H1 (cell line): ENCODE results near the gene TRIM31. TPM values are rescaled to one million over a fixed set of nuclear protein-coding genes. Genes with fewer than 3 reads are reported as not detected.

Experiments used
- CTCF ChIA-PET: fragments of 300-600 bp; sonication (Branson Sonifier 250); formaldehyde crosslinking; loops from one replicate; lab custom pipeline; 2021; ENCODE audit not compliant: partially characterized antibody; lab: Charles Lee
- POLR2A ChIA-PET: fragments of 300-600 bp; sonication (Branson Sonifier 250); formaldehyde crosslinking; loops from one replicate; lab custom pipeline; 2021; ENCODE audit warnings: inconsistent platforms; ENCODE audit not compliant: partially characterized antibody; lab: Charles Lee
- DNase-seq, 2 experiments: peaks; one replicate each; pipeline versions ENCODE4 v3.0.0 to v3.0.0-alpha.2; 2010 to 2022; ENCODE audit warnings: low spot score in 2 of 2, low read depth in 1 of 2, mixed read lengths in 1 of 2
- FAIRE-seq: peaks from 2 replicates; lab custom pipeline; 2011; peaks lifted over from hg19 to GRCh38; lab: Jason Lieb, UNC
- H2AFZ ChIP-seq: 2 replicates; pipeline ENCODE4 v1.8.1; 2012; ENCODE audit warnings: low read length, inconsistent platforms
- H2AK5ac ChIP-seq: 2 replicates; pipeline ENCODE4 v1.6.1; 2013; ENCODE audit warnings: low read depth, low read length
- H2BK120ac ChIP-seq: replicated peaks from 2 replicates; pipeline ENCODE3; 2013; ENCODE audit warnings: low read depth, low read length, inconsistent platforms
- H2BK12ac ChIP-seq: 2 replicates; pipeline ENCODE4 v1.6.1; 2013; ENCODE audit warnings: low read depth, low read length
- H2BK15ac ChIP-seq: 2 replicates; pipeline ENCODE4 v1.6.1; 2013; ENCODE audit warnings: low read length
- H2BK20ac ChIP-seq: 2 replicates; pipeline ENCODE4 v1.6.1; 2013; ENCODE audit warnings: low read length
- H2BK5ac ChIP-seq: 2 replicates; pipeline ENCODE4 v1.6.1; 2013; ENCODE audit warnings: low read depth, low read length
- H3K14ac ChIP-seq: 2 replicates; pipeline ENCODE4 v1.6.1; 2013; ENCODE audit warnings: inconsistent platforms; ENCODE audit not compliant: insufficient read length
- H3K18ac ChIP-seq: 2 replicates; pipeline ENCODE4 v1.6.1; 2013; ENCODE audit warnings: low read length; ENCODE audit errors: extremely low read depth
- H3K23ac ChIP-seq: 2 replicates; pipeline ENCODE4 v1.6.1; 2013; ENCODE audit warnings: inconsistent platforms; ENCODE audit not compliant: insufficient read length
- H3K23me2 ChIP-seq: 2 replicates; pipeline ENCODE4 v1.6.1; 2013; ENCODE audit warnings: low read depth, low read length
- H3K27ac ChIP-seq: 2 replicates; pipeline ENCODE4 v1.6.1; 2011; ENCODE audit warnings: low read depth, low read length, inconsistent platforms
- H3K27me3 ChIP-seq, 4 experiments: replicated peaks in 1 of 4; 1 replicate in 1 of 4; 2 replicates in 3 of 4; pipeline versions ENCODE4 v1.6.1 to v1.8.1; 2011 to 2013; ENCODE audit warnings: low read length in 3 of 4, mild to moderate bottlenecking in 3 of 4, inconsistent platforms in 2 of 4, mixed read lengths in 2 of 4, moderate library complexity in 1 of 4; ENCODE audit not compliant: control insufficient read depth in 3 of 4, insufficient read depth in 3 of 4; ENCODE audit errors: extremely low read depth in 1 of 4
- H3K36me3 ChIP-seq, 4 experiments: 2 replicates each; pipeline versions ENCODE4 v1.6.1 to v1.8.1; 2011 to 2013; ENCODE audit warnings: mild to moderate bottlenecking in 4 of 4, low read length in 3 of 4, moderate library complexity in 2 of 4, control low read depth in 1 of 4, inconsistent platforms in 1 of 4; ENCODE audit not compliant: insufficient read depth in 4 of 4, control insufficient read depth in 2 of 4
- H3K4ac ChIP-seq: replicated peaks from 2 replicates; pipeline ENCODE3; 2013; ENCODE audit warnings: low read length, low read depth, mixed read lengths, inconsistent platforms; ENCODE audit not compliant: insufficient read length
- H3K4me1 ChIP-seq, 4 experiments: replicated peaks in 1 of 4; 1 replicate in 1 of 4; 2 replicates in 3 of 4; pipeline versions ENCODE4 v1.6.1 to v1.8.1; 2011 to 2013; ENCODE audit warnings: low read length in 3 of 4, inconsistent platforms in 2 of 4, mixed read lengths in 1 of 4; ENCODE audit not compliant: insufficient read depth in 4 of 4, control insufficient read depth in 3 of 4
- H3K4me2 ChIP-seq, 2 experiments: 2 replicates each; pipeline versions ENCODE4 v1.6.1 to v1.8.1; 2011 to 2013; ENCODE audit warnings: low read depth in 2 of 2, low read length in 2 of 2, control low read depth in 1 of 2, inconsistent platforms in 1 of 2, mild to moderate bottlenecking in 1 of 2; ENCODE audit not compliant: insufficient read depth in 1 of 2
- H3K4me3 ChIP-seq, 4 experiments: fragments of 200-600, 300-600 bp in 1 of 4; sonication (generic), shearing (Covaris generic), sonication (Bioruptor Twin) in 1 of 4; 2 replicates each; pipeline versions ENCODE4 v1.5.1 to v1.8.1; 2011 to 2016; ENCODE audit warnings: low read length in 4 of 4, low read depth in 3 of 4, control low read depth in 2 of 4, inconsistent platforms in 2 of 4, mild to moderate bottlenecking in 2 of 4, mixed read lengths in 1 of 4, moderate library complexity in 1 of 4; ENCODE audit not compliant: insufficient read depth in 2 of 4; ENCODE audit errors: extremely low read depth in 1 of 4
- H3K56ac ChIP-seq: replicated peaks from 2 replicates; pipeline ENCODE3; 2013; ENCODE audit warnings: low read depth, mild to moderate bottlenecking, mixed read lengths, low read length, inconsistent platforms; ENCODE audit not compliant: insufficient read length
- H3K79me1 ChIP-seq: 2 replicates; pipeline ENCODE4 v1.6.1; 2013; ENCODE audit warnings: low read depth, low read length, control low read depth
- H3K79me2 ChIP-seq, 2 experiments: 2 replicates each; pipeline versions ENCODE4 v1.6.1 to v1.8.1; 2012 to 2013; ENCODE audit warnings: low read length in 2 of 2, mild to moderate bottlenecking in 2 of 2, inconsistent platforms in 1 of 2; ENCODE audit not compliant: insufficient read depth in 2 of 2, control insufficient read depth in 1 of 2
- H3K9ac ChIP-seq, 4 experiments: replicated peaks in 1 of 4; 1 replicate in 1 of 4; 2 replicates in 3 of 4; pipeline versions ENCODE4 v1.6.1 to v1.8.1; 2011 to 2013; ENCODE audit warnings: low read depth in 3 of 4, low read length in 3 of 4, control low read depth in 2 of 4, mild to moderate bottlenecking in 2 of 4, moderate library complexity in 2 of 4, inconsistent platforms in 1 of 4; ENCODE audit errors: extremely low read depth in 1 of 4
- H3K9me3 ChIP-seq, 2 experiments: 2 replicates each; pipeline versions ENCODE4 v1.6.1 to v1.8.1; 2012 to 2013; ENCODE audit warnings: mild to moderate bottlenecking in 2 of 2, moderate library complexity in 2 of 2, control low read depth in 1 of 2, inconsistent platforms in 1 of 2, low read depth in 1 of 2, low read length in 1 of 2, mixed read lengths in 1 of 2; ENCODE audit not compliant: insufficient read depth in 2 of 2
- H4K20me1 ChIP-seq, 2 experiments: replicated peaks in 1 of 2; 2 replicates each; pipeline versions ENCODE3 to v1.8.1; 2011 to 2013; ENCODE audit warnings: inconsistent platforms in 2 of 2, low read length in 2 of 2, mild to moderate bottlenecking in 1 of 2; ENCODE audit not compliant: insufficient read depth in 2 of 2, control insufficient read depth in 1 of 2
- H4K5ac ChIP-seq: 2 replicates; pipeline ENCODE4 v1.6.1; 2013; ENCODE audit warnings: low read length, low read depth, mixed read lengths, inconsistent platforms; ENCODE audit not compliant: insufficient read length
- H4K8ac ChIP-seq: 2 replicates; pipeline ENCODE4 v1.8.0; 2013; ENCODE audit warnings: mild to moderate bottlenecking, moderate library complexity, low read length, inconsistent platforms; ENCODE audit not compliant: insufficient read depth; ENCODE audit errors: extremely low read depth
- H4K91ac ChIP-seq: replicated peaks from 2 replicates; pipeline ENCODE3; 2013; ENCODE audit warnings: low read length, mixed read lengths, inconsistent platforms; ENCODE audit not compliant: insufficient read length
- ATF2 ChIP-seq: IDR thresholded peaks from 2 replicates; pipeline ENCODE4 v1.6.1; 2012; ENCODE audit warnings: low read length, inconsistent platforms
- BACH1 ChIP-seq: IDR thresholded peaks from 2 replicates; pipeline ENCODE4 v1.6.1; 2012; ENCODE audit warnings: low read length, improper control_type of control experiment
- BRCA1 ChIP-seq: IDR thresholded peaks from 2 replicates; pipeline ENCODE4 v1.6.1; 2012; ENCODE audit warnings: low read depth, low read length, improper control_type of control experiment
- CREB1 ChIP-seq: IDR thresholded peaks from 2 replicates; pipeline ENCODE4 v1.6.1; 2012; ENCODE audit warnings: inconsistent platforms
- HDAC2 ChIP-seq, 2 experiments: fragments of 300-600 bp in 1 of 2; sonication (generic) in 1 of 2; IDR thresholded peaks; 2 replicates each; pipeline ENCODE4 v1.6.1; 2011 to 2012; ENCODE audit warnings: low read depth in 2 of 2, low read length in 2 of 2, mild to moderate bottlenecking in 2 of 2, moderate library complexity in 2 of 2, borderline replicate concordance in 1 of 2, inconsistent platforms in 1 of 2
- HDAC6 ChIP-seq: IDR thresholded peaks from one replicate; pipeline ENCODE4 v1.7.1; 2012; ENCODE audit warnings: low read depth, mild to moderate bottlenecking, inconsistent platforms, low read length, moderate library complexity
- MAFK ChIP-seq: IDR thresholded peaks from 2 replicates; pipeline ENCODE4 v1.6.1; 2012; ENCODE audit warnings: low read depth, mild to moderate bottlenecking, improper control_type of control experiment, low read length
- PHF8 ChIP-seq: fragments of 200-600 bp; sonication (generic); conservative IDR thresholded peaks from 2 replicates; pipeline ENCODE4 v1.7.1; 2012; ENCODE audit warnings: low read depth, mild to moderate bottlenecking, inconsistent platforms, low read length, moderate library complexity
- POLR2A ChIP-seq, 2 experiments: IDR thresholded peaks; 1 replicate in 1 of 2; 2 replicates in 1 of 2; pipeline ENCODE4 v1.6.1; 2011; ENCODE audit warnings: low read depth in 2 of 2, low read length in 2 of 2, mild to moderate bottlenecking in 2 of 2; ENCODE audit errors: control extremely low read depth in 1 of 2
- SRF ChIP-seq: IDR thresholded peaks from 2 replicates; pipeline ENCODE4 v1.6.1; 2011; ENCODE audit warnings: mild to moderate bottlenecking, low read depth, low read length, moderate library complexity
- YY1 ChIP-seq: IDR thresholded peaks from 2 replicates; pipeline ENCODE4 v1.6.1; 2011; ENCODE audit warnings: low read depth, mild to moderate bottlenecking, low read length
- ZNF274 ChIP-seq: IDR thresholded peaks from 2 replicates; pipeline ENCODE4 v1.7.0; 2012; ENCODE audit warnings: low read length, borderline replicate concordance; ENCODE audit errors: extremely low read depth
- WGBS, 2 experiments: shearing (Covaris generic) in 1 of 2; methylation state at CpG; one replicate each; pipeline versions ENCODE4 v1.1.6 to v1.1.7; 2013 to 2015; ENCODE audit warnings: low lambda C conversion rate in 2 of 2, mixed read lengths in 2 of 2, inconsistent platforms in 1 of 2, low coverage in 1 of 2, missing lambda C conversion rate in 1 of 2; ENCODE audit not compliant: insufficient replicate concordance in 2 of 2, insufficient coverage in 1 of 2, insufficient read length in 1 of 2; ENCODE audit errors: extremely low coverage in 1 of 2, missing lambda C conversion rate in 1 of 2; 5-methylcytosine and 5-hydroxymethylcytosine counted together
- polyA plus RNA-seq, 7 experiments: library from polyadenylated mRNA; depleted of rRNA in 3 of 7; stranded (reverse) in 5 of 7; unstranded in 2 of 7; fragments of >200 nt in 5 of 7; fragments of 200-250 nt in 2 of 7; gene quantifications; 1 replicate in 5 of 7; 2 replicates in 1 of 7; 4 replicates in 1 of 7; pipeline versions ENCODE4 v1.2.1 to v1.2.3, GENCODE V29; 2011 to 2013; ENCODE audit warnings: missing spikeins in 2 of 7, mixed read lengths in 2 of 7
- total RNA-seq: library from RNA; stranded (reverse); fragmentation: NEBNext Ultra II Directional; extraction: Animal tissue kit (Norgen Biotek cat#: 25700); gene quantifications from 2 replicates; pipeline ENCODE4 v1.2.1, GENCODE V29; 2021
- TF ChIP-seq, protein P1 (sequence below): IDR thresholded peaks from 2 replicates; pipeline ENCODE4 v1.6.1; 2012; ENCODE audit warnings: inconsistent platforms

Gene TRIM31
- total and polyA plus RNA-seq, 2 of the 8 experiments (the other 6 are each of a cell fraction or from before 2014, with no cell fraction given): not detected

DNA sequence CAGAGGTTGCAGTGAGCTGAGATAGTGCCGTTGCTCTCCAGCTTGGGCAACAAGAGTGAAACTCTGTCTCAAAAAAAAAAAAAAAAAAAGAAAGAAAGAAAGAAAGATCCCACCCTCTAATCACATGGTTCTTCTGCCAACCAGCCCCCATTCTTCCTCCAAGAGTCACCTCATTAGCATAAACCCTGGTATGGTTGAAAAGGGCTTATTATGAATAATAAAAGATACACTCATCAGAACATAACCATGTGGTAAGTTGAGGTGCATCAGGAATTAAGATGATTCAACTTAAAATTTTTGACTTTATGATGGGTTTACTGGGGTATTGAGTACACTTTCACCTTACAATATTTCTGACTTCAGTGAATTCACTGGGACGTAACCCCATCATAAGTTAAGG is 22.3 kb upstream of the TRIM31 start:
- no peak overlapping the region for H3K4me3 ChIP-seq
- H2BK12ac ChIP-seq: no peak overlapping the region
- H3K18ac ChIP-seq: no peak overlapping the region
- no peak overlapping the region for H2BK15ac ChIP-seq
- no peak overlapping the region for H3K23ac ChIP-seq
- no peak for TF ChIP-seq BRCA1
- TF ChIP-seq ATF2: no peak
- TF ChIP-seq YY1: no peak
- TF ChIP-seq PHF8: no peak
- no peak for TF ChIP-seq ZNF274
- TF ChIP-seq, protein P1, sequence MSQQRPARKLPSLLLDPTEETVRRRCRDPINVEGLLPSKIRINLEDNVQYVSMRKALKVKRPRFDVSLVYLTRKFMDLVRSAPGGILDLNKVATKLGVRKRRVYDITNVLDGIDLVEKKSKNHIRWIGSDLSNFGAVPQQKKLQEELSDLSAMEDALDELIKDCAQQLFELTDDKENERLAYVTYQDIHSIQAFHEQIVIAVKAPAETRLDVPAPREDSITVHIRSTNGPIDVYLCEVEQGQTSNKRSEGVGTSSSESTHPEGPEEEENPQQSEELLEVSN: no peak
- TF ChIP-seq HDAC6: no peak
- TF ChIP-seq HDAC2 (IDR thresholded peaks at IDR 0.05; ENCODE audit: borderline replicate concordance in 1 of 2, low read depth in 2 of 2, low read length in 2 of 2): no peak
- TF ChIP-seq SRF: no peak
- TF ChIP-seq MAFK: no peak
- no peak for TF ChIP-seq BACH1
- TF ChIP-seq POLR2A (IDR thresholded peaks at IDR 0.05; ENCODE audit: control extremely low read depth in 1 of 2, low read depth in 2 of 2, low read length in 2 of 2): no peak
- TF ChIP-seq CREB1: no peak
- H3K9ac ChIP-seq: no peak overlapping the region
- no peaks in the 10 kb centered on the region for H3K36me3 ChIP-seq
- H3K9me3 ChIP-seq: no peaks in the 10 kb centered on the region
- no peak overlapping the region for H4K5ac ChIP-seq
- no peak overlapping the region for H4K91ac ChIP-seq
- H3K14ac ChIP-seq: no peak overlapping the region
- no peaks in the 10 kb centered on the region for H3K23me2 ChIP-seq
- no peaks in the 10 kb centered on the region for H3K79me1 ChIP-seq
- WGBS, 2 experiments: 90% methylated on average over 2 of the region's 2 CpGs; no CpG with 5 or more reads in 1 of the 2 experiments
- FAIRE-seq: no peak
- CTCF ChIA-PET: interaction anchor here (0.6 to 10.2 kb wide), 5 partner anchors 10 to 29 kb away, joined by 4 to 166 read pairs (median 7); no protein-coding TSS in a partner anchor
- peaks cover 3 to 12% (median 7%) of the 10 kb centered on the region in 4 experiments for H3K27me3 ChIP-seq
- no peak overlapping the region for H2BK20ac ChIP-seq
- no peaks in the 10 kb centered on the region for H4K20me1 ChIP-seq
- H3K4me2 ChIP-seq: no peak overlapping the region
- H2BK5ac ChIP-seq: no peak overlapping the region
- POLR2A ChIA-PET: no interaction called here
- H3K79me2 ChIP-seq: no peaks in the 10 kb centered on the region
- no peaks in the 10 kb centered on the region for H3K4me1 ChIP-seq
- H3K4ac ChIP-seq: no peak overlapping the region
- no peak overlapping the region for H2AFZ ChIP-seq
- no peak overlapping the region for H4K8ac ChIP-seq
- H2BK120ac ChIP-seq: no peak overlapping the region
- DNase-seq: no peak
- H3K27ac ChIP-seq: no peak overlapping the region
- H2AK5ac ChIP-seq: no peak overlapping the region
- no peak overlapping the region for H3K56ac ChIP-seq
